Lower leg skin (tissue), 4 donors: Measurements from ENCODE around the gene SAC3D1. TPM values are rescaled to one million over a fixed set of nuclear protein-coding genes. Genes with fewer than 3 reads are reported as not detected.

Experiments used
- DNase-seq, 2 donors: peaks; one replicate each; pipeline ENCODE4 v3.0.0-alpha.2; 2019; ENCODE audit warnings: low spot score in 2 of 2
- H3K4me3 ChIP-seq: fragments of 200-600 bp; sonication (generic); 2 replicates; pipeline ENCODE4 v1.5.1; 2017; ENCODE audit warnings: mild to moderate bottlenecking, low read depth; ENCODE audit not compliant: poor library complexity, severe bottlenecking
- CTCF ChIP-seq, 3 donors: fragments of 450-650 bp; IDR thresholded peaks; one replicate each; pipeline ENCODE4 v1.5.1; 2016; ENCODE audit warnings: antibody characterized with exemption in 3 of 3, mild to moderate bottlenecking in 3 of 3, moderate library complexity in 2 of 3
- POLR2A ChIP-seq, 2 donors: fragments of 450-650 bp; IDR thresholded peaks; one replicate each; pipeline ENCODE4 v1.6.1; 2016 to 2017; ENCODE audit warnings: antibody characterized with exemption in 2 of 2, mild to moderate bottlenecking in 1 of 2, moderate library complexity in 1 of 2
- WGBS, 2 donors: methylation state at CpG; one replicate each; pipeline ENCODE4 v1.1.5; 2018; 5-methylcytosine and 5-hydroxymethylcytosine counted together
- intact Hi-C: fragments of 100-400 bp; cut with DNase I; formaldehyde crosslinking; loops from one replicate; pipeline ENCODE4 v1.15.0; 2023; ENCODE audit warnings: low total_unique reads
- total RNA-seq, 4 donors: library from RNA; depleted of rRNA; stranded (reverse); fragments of >200 nt; gene quantifications; one replicate each; pipeline ENCODE4 v1.1.0, GENCODE V29; 2016

SAC3D1 gene
- total RNA-seq, 4 donors from 2014 or later, result 11.6 to 15.1 (median 12.9) TPM

DNA sequence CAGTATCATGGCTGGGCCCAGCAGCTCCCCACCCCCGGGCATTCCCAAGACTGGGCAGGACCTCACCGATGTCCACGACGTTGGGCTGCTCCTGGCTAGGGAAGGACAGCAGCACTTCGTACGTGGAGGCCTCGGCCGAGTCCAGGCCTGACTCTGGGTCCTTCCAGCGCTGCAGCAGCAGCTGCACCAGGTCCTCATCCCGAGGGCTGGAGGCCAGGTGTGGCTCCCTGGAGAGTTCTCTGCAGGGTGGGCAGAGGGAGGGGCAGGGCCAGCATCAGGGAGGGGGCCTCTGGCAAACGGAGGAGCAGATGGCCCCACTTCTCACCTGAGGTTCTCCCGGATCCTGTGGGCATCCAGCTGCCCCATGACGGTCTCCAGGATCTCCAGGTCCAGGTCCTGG, 17.0 kb downstream of the SAC3D1 start:
- intact Hi-C loops, result no loop called here
- WGBS, 2 donors, result 76 to 83% methylated on average over 6 to 7 of the region's 13 CpGs
- no peak overlapping the region for H3K4me3 ChIP-seq
- no peak for DNase-seq
- TF ChIP-seq POLR2A (IDR thresholded peaks at IDR 0.05) (no peak), CTCF (IDR thresholded peaks at IDR 0.05) (no peak)

DNA sequence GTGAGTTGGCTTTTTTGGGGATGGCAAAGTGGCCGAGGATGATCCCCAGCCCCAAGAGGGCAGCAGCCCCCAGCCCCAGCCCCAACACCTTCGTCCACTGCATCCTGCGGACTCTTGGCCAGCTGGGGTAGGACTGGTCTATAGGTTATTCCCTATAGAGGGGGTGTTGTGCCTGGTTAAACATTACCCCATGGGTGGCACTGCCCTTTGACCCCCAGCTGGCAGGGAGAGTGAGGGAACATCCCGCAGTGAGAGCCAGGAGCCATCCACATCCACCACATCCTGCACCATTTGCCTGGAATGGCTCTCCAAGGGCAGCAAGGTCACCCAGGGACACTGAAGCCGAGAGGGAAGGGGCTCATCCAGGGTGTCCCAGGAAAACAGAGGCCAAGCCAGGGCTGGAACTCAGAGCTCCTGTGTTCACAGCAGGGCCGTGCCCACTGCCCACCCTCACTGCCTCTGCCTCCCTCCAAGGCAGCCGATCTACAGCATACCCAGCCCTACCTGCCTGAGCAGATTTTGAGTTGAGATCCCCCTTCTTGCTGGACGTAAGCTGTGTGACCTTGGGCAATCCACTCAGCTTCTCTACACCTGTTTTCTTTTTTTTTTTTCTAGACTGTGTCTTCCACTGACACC, 17.5 kb downstream of the SAC3D1 start, which contains the start of gene NAALADL1:
NAALADL1 (minus strand) TSS at position 135 of the 636 bp plus-strand sequence; CDS start at position 103, 32 bp downstream.
- 84 to 90% methylated on average over 7 to 8 of the region's 8 CpGs for WGBS, 2 donors
- intact Hi-C loops, result no loop called here
- no peak for DNase-seq
- TF ChIP-seq POLR2A (IDR thresholded peaks at IDR 0.05) (no peak), CTCF (IDR thresholded peaks at IDR 0.05) (no peak)
- no peak within 1 kb of the TSS for H3K4me3 ChIP-seq

- DNase-seq, result no peak
- WGBS, 2 donors, result 41 to 45% methylated on average over 3 of the region's 3 CpGs
- H3K4me3 ChIP-seq, result no peak overlapping the region
- intact Hi-C loops, result no loop called here
- TF ChIP-seq CTCF (IDR thresholded peaks at IDR 0.05) (no peak), POLR2A (IDR thresholded peaks at IDR 0.05) (no peak)
These were observed 18.5 kb downstream of the SAC3D1 start for GRCh38 chr11:65059523-65059922.

GRCh38 chr11:65059959-65060824, 19.2 kb downstream of the SAC3D1 start:
- intact Hi-C loops, result no loop called here

DNA sequence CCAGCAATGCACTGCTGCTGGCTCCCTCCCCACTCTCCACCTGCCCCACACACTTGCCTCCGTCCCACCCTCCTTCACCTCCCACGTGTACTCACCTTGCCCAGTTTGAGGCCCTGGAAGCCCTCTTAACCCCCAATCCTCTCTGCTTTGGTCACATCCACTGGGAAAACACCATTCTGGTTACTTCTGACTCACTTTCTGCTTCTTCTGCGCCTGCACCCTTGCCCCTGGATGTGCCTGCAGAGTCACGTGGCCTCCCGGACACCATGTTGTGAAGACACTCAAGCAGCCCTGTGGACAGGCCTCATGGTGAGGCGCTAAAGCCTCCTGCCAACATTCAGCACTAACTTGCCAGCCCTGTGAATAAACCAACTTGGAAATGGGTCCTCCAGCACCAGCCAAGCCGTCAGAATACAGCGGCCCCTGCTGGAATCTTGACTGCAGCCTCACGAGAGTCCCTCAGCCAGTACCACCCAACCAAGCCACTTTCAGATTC, 20.0 kb downstream of the SAC3D1 start:
- H3K4me3 ChIP-seq, result no peak overlapping the region
- WGBS, 2 donors, result 65 to 74% methylated on average over 6 to 9 of the region's 9 CpGs
- no peak for TF ChIP-seq POLR2A (IDR thresholded peaks at IDR 0.05)
- TF ChIP-seq CTCF (IDR thresholded peaks at IDR 0.05), result no peak
- intact Hi-C loops, result no loop called here
- DNase-seq, result no peak

More at GRCh38 chr11:65059959-65060824, 19.2 kb downstream of the SAC3D1 start:
- no peak for DNase-seq
- WGBS, 2 donors, result 53 to 59% methylated on average over 10 of the region's 10 CpGs
- TF ChIP-seq POLR2A (IDR thresholded peaks at IDR 0.05), result no peak
- TF ChIP-seq CTCF (IDR thresholded peaks at IDR 0.05), result no peak
- H3K4me3 ChIP-seq, result no peak overlapping the region
